ENCODE data around the gene C16orf46.

C16orf46 gene

DNA sequence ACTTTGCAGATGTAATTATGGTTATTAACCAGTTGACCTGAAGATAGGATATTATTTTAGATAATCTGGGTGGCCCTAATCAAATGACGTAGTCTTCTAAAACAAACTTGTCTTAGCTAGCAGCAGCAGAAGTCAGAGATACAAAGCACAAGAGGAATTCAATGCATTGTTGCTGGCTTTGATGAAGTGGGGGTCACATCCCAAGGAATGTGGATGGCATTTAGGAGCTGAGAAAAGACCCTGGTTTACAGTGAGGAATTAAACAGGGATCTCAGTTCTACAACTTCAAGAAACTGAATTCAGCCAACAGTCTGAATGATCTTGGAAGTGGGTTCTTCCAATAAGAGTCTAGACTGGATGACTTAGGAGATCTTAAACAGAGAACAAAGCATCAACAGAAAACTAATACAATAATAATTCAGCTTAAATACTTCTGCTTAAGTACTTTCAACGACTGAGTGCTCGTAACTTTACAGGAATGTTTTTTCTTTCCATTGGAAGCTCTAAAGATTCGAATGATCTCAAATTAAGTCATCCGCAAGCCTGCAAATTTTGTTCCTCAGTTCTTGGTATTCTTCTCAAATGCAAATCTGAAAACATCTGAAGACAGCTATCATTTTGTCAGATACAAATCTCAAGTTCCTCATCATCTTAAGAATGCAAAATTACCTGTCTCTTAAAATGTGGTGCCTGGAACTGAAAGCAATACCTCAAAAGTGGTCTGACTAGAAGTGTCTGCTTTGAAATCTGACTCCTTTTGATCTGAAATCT lies 3.3 kb downstream of the C16orf46 start:
- no peak for DNase-seq

DNA sequence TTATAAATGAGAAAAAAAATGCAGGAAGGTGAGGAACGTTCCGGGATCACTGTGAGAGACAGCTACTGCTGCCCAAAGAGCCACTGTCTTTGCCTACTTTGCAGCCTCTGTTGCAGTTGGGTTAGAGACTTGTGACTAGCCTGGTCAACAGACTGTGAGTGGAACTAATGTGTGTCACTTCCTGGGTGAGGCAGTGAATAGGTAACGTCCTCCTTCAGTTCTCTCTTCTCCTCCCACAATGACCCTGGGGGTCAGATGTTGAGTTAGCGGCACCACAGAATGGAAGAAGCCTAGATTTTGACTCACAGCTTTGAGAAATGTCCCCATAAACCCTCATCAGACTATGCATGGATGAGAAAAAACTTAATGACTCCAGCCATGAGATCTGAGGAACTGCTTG lies 5.2 kb downstream of the C16orf46 start:
- no peak for DNase-seq

- DNase-seq: no peak
Observed at GRCh38 chr16:81070979-81071378, 6.1 kb downstream of the C16orf46 start.

DNA sequence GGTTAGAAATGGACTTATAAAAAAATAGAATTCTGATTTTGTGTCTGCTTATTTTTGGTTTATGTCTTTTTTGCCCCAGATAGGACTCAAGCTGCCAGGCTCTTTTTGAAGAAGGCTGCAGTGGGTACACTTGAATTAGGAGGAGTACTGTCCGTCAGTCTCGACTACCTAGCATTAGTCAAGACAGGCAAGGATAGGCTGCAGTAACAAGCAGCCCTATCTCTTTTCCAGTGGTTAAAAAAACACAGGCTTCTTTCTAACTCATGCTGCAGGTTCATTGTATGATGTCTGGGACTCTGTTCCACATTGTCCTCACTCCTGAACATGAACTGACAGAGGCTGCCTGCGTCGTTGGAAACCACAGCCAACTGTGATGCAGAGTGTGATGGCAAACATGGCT lies 8.0 kb downstream of the C16orf46 start:
- DNase-seq: no peak

- DNase-seq: no peak
Observed at GRCh38 chr16:81067166-81067565, 9.9 kb downstream of the C16orf46 start.

GRCh38 chr16:81066681-81067080 lies 10.4 kb downstream of the C16orf46 start:
- DNase-seq: peak; percentile 82

- no peak for DNase-seq
Observed at GRCh38 chr16:81061871-81062608, 15.0 kb downstream of the C16orf46 start.

DNA sequence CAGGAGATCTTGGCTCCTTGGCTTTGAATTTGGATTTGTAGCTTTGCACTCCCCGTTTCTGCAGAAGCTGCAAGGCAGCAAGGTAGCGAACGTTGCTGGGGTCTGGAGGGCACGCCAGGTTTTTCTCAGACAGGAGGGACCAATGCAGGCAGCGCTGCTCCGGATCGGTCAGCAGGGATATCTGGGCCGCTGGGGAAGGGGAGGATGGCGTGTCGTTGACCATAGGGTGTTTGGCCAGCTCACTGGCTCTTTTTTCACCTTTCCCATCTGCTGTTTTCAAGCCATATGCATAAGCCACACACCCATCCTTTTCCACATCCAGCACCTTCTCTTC lies 15.8 kb downstream of the C16orf46 start:
- no peak for DNase-seq

- DNase-seq: peak; percentile 3
Observed at GRCh38 chr16:81060576-81061306, 16.3 kb downstream of the C16orf46 start.

GRCh38 chr16:81053761-81054160 lies 23.3 kb downstream of the C16orf46 start:
- DNase-seq: no peak

DNA sequence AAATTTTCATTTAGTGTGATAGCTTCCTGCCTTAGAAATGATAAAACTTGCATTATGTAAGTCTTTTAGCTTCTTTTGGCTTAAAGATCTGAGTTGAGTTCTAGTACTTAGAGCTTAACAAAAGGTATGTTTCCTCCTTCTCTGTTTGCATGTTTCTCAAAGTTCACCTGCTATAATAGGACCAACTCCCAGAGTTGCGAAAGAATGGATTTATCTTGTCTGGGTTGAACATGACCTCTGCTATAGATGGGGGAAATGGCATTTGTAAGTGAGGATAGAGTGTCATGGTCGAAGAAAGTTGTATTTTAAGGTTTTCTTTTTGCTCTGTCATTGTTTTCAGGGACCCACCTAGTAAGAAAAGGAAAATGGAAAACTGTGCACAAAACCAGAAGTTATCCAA lies 34.2 kb downstream of the C16orf46 start:
- no peak for DNase-seq

GRCh38 chr16:81041696-81042095 lies 35.3 kb downstream of the C16orf46 start:
- DNase-seq: no peak

GRCh38 chr16:81040842-81041241 lies 36.2 kb downstream of the C16orf46 start:
- no peak for DNase-seq

- no peak for DNase-seq
Observed at GRCh38 chr16:81040131-81040530, 36.9 kb downstream of the C16orf46 start.

DNA sequence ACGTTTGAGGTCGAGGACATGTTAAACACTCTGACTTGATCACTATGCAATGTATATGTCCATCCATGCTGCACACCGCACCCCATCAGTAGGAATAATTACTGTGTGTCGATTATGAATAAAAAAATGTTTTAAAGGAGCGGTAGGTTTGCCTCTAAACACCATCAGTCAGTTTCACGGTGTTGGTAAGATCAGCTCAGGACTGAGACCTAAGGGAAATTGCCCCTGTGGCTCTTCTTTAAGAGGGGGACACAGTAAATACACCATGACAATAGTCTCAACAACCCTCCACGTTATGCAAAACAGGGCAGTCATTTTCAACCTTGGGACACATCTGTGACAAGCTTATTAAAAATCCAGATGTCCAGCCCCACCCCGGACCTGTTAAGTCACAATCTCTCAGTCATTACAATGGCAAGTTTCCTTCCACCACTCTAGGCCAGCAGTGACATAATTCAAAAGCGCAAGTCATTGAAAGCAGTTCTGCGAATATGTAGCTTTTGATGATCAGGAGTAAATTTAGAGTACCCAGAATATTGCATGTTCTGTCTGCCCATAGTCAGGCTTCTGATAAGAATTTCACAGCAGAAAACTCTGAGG lies 40.2 kb downstream of the C16orf46 start:
- no peak for DNase-seq

- DNase-seq: peak; percentile 18
Observed at GRCh38 chr16:81035975-81036750, 40.9 kb downstream of the C16orf46 start.

DNA sequence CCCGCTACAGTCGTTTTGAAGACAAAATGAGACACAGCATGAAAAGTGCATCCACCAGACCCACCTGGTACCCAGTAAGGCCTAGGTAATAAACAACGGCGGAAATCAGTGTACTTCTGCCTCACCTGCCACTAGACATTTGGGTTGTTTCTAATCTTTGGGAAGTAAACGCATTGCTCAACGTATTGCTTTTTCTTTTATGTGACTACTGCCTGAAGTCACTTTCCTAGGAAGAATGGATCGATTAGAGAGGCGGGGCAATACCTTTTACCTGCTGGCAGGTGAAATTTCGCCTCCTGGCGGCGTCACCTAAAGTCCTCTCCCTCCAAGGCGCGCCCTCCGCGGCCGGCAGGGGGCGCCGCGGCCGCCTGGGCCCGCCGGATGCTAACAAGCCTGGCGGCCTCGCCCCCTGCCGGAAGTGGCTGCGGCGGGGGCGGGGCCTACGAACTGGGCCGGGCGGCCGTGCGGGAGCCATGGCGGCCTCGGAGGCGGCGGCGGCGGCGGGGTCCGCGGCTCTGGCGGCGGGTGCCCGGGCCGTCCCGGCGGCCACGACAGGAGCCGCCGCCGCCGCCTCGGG lies 41.6 kb downstream of the C16orf46 start, which contains the start of gene ATMIN:
Gene ATMIN (plus strand): TSS at position 445 of the 577 bp plus-strand sequence. CDS start 29 bp downstream, at position 474.
- peak; percentile 88 for DNase-seq

GRCh38 chr16:81029930-81030604 lies 47.0 kb downstream of the C16orf46 start:
- no peak for DNase-seq

DNA sequence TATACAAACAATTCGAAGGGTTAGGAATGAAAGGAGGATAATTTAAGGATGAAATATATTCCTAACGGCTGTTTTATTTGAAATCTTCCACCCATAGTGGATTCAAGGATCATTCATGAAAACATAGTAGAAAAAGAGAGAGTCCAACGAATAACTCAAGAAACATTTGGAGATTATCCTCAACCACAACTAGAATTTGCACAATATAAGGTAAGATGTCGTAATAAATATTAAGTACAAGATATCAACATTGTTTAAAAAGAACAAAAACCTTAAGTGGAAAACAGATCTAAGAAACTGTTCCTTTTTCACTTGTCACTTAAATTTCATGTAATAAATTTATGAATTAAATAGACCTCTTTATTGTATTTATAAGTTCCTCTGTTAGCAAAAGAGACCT lies 50.6 kb downstream of the C16orf46 start:
- no peak for DNase-seq

- DNase-seq: no peak
Observed at GRCh38 chr16:81018496-81018895, 58.5 kb downstream of the C16orf46 start.

GRCh38 chr16:81014672-81015071 lies 62.4 kb downstream of the C16orf46 start:
- no peak for DNase-seq

All from NCI-H82 (cell line).